SK-N-SH (cell line): ENCODE data around the gene CHRNB1. TPM values are rescaled to one million over a fixed set of nuclear protein-coding genes. Genes with fewer than 3 reads are reported as not detected.

ENCODE experiments used
- CTCF ChIA-PET: fragments of 300-600, 350-600 bp; formaldehyde crosslinking; extraction: SDS; loops from one replicate; lab custom pipeline; 2021; lab: Yijun Ruan, JAX
- POLR2A ChIA-PET: fragments of 350-600 bp; sonication (Branson Sonifier 250); formaldehyde crosslinking; extraction: SDS; loops from one replicate; lab custom pipeline; 2020; ENCODE audit warnings: antibody characterized with exemption, inconsistent platforms; lab: Yijun Ruan, JAX
- DNase-seq: peaks from one replicate; pipeline ENCODE4 v3.0.0; 2012
- H2AFZ ChIP-seq: fragments of 200-600 bp; sonication (generic); 2 replicates; pipeline ENCODE4 v1.8.1; 2016; ENCODE audit warnings: antibody characterized with exemption, mild to moderate bottlenecking, low read depth
- H3F3A ChIP-seq: fragments of 200-600 bp; sonication (generic); replicated peaks from 2 replicates; pipeline ENCODE3; 2016; ENCODE audit warnings: antibody characterized with exemption, mild to moderate bottlenecking; ENCODE audit not compliant: insufficient read depth
- H3K27ac ChIP-seq, 2 experiments: fragments of 200-500 bp in 1 of 2; fragments of 200-600 bp in 1 of 2; sonication (Bioruptor generic) in 1 of 2; sonication (generic), shearing (Covaris generic) in 1 of 2; 2 replicates each; pipeline versions ENCODE4 v1.5.1 to v1.6.1; 2014 to 2016; ENCODE audit warnings: low read depth in 2 of 2, inconsistent platforms in 1 of 2, low read length in 1 of 2, mild to moderate bottlenecking in 1 of 2, mixed read lengths in 1 of 2
- H3K27me3 ChIP-seq: fragments of 200-600 bp; sonication (generic), shearing (Covaris generic); 2 replicates; pipeline ENCODE4 v1.6.1; 2016; ENCODE audit warnings: mixed run types; ENCODE audit not compliant: insufficient read depth
- H3K36me3 ChIP-seq, 2 experiments: fragments of 200-500 bp in 1 of 2; fragments of 200-600 bp in 1 of 2; sonication (Bioruptor generic) in 1 of 2; sonication (generic) in 1 of 2; replicated peaks in 1 of 2; 2 replicates each; pipeline versions ENCODE3 to v1.5.1; 2014 to 2016; ENCODE audit warnings: low read length in 1 of 2, mild to moderate bottlenecking in 1 of 2; ENCODE audit not compliant: insufficient read depth in 2 of 2, control insufficient read depth in 1 of 2
- H3K4me1 ChIP-seq, 2 experiments: fragments of 200-500 bp in 1 of 2; fragments of 200-600 bp in 1 of 2; sonication (Bioruptor generic) in 1 of 2; sonication (generic), shearing (Covaris generic) in 1 of 2; 2 replicates each; pipeline versions ENCODE4 v1.5.1 to v1.6.1; 2014 to 2016; ENCODE audit warnings: low read depth in 1 of 2, low read length in 1 of 2, mixed run types in 1 of 2; ENCODE audit not compliant: insufficient read depth in 2 of 2, control insufficient read depth in 1 of 2
- H3K4me2 ChIP-seq: fragments of 200-600 bp; sonication (generic), shearing (Covaris generic); 2 replicates; pipeline ENCODE4 v1.6.1; 2017; ENCODE audit warnings: mixed run types
- H3K4me3 ChIP-seq, 2 experiments: fragments of 200-500 bp in 1 of 2; fragments of 200-600 bp in 1 of 2; sonication (Bioruptor generic) in 1 of 2; sonication (generic), shearing (Covaris generic) in 1 of 2; 2 replicates each; pipeline versions ENCODE4 v1.5.1 to v1.8.1; 2014 to 2016; ENCODE audit warnings: low read depth in 2 of 2, inconsistent platforms in 1 of 2, low read length in 1 of 2, mild to moderate bottlenecking in 1 of 2, mixed read lengths in 1 of 2, moderate library complexity in 1 of 2
- H3K79me2 ChIP-seq: fragments of 200-600 bp; sonication (generic); 2 replicates; pipeline ENCODE4 v1.8.1; 2017; ENCODE audit warnings: mild to moderate bottlenecking; ENCODE audit not compliant: insufficient read depth
- H3K9ac ChIP-seq: fragments of 200-600 bp; sonication (generic); 2 replicates; pipeline ENCODE4 v1.6.1; 2017; ENCODE audit warnings: mixed run types
- H3K9me2 ChIP-seq: fragments of 200-600 bp; sonication (generic); 2 replicates; pipeline ENCODE4 v1.6.1; 2017; ENCODE audit warnings: mixed run types
- H3K9me3 ChIP-seq: fragments of 200-600 bp; sonication (generic); 2 replicates; pipeline ENCODE4 v1.6.1; 2017; ENCODE audit warnings: mixed run types, mild to moderate bottlenecking, moderate library complexity
- H4K20me1 ChIP-seq: fragments of 200-600 bp; sonication (generic); 2 replicates; pipeline ENCODE4 v1.6.1; 2017; ENCODE audit warnings: mild to moderate bottlenecking, mixed run types; ENCODE audit not compliant: insufficient read depth
- CHD2 ChIP-seq: fragments of 150-350 bp; IDR thresholded peaks from 2 replicates; pipeline ENCODE4 v1.6.1; 2018; ENCODE audit warnings: low read length; ENCODE audit not compliant: partially characterized antibody
- EZH2phosphoT487 ChIP-seq: fragments of 200-600 bp; sonication (generic); IDR thresholded peaks from 2 replicates; pipeline ENCODE4 v1.6.1; 2017; ENCODE audit warnings: low read depth, mixed run types, mild to moderate bottlenecking, antibody characterized with exemption, moderate library complexity, borderline replicate concordance
- FOSL2 ChIP-seq: IDR thresholded peaks from 2 replicates; pipeline ENCODE4 v1.4.0; 2012; ENCODE audit warnings: low read depth, mild to moderate bottlenecking, moderate library complexity, borderline replicate concordance
- FOXJ3 ChIP-seq: sonication (generic); formaldehyde crosslinking; IDR thresholded peaks from 2 replicates; pipeline ENCODE4 v1.5.1; 2020; ENCODE audit warnings: mild to moderate bottlenecking, missing genetic modification reagents
- GABPA ChIP-seq: IDR thresholded peaks from 2 replicates; pipeline ENCODE4 v1.4.0; 2012; ENCODE audit warnings: low read depth, mild to moderate bottlenecking
- MEF2A ChIP-seq: IDR thresholded peaks from 2 replicates; pipeline ENCODE4 v1.4.0; 2012; ENCODE audit warnings: low read depth, borderline replicate concordance
- MXI1 ChIP-seq: IDR thresholded peaks from 2 replicates; pipeline ENCODE4 v1.6.1; 2012; ENCODE audit warnings: mild to moderate bottlenecking, low read depth, low read length, improper control_type of control experiment
- NFIC ChIP-seq: IDR thresholded peaks from 2 replicates; pipeline ENCODE4 v1.4.0; 2012; ENCODE audit warnings: borderline replicate concordance
- RAD21 ChIP-seq: IDR thresholded peaks from 2 replicates; pipeline ENCODE4 v1.6.1; 2012; ENCODE audit warnings: mild to moderate bottlenecking, low read length
- RCOR1 ChIP-seq: fragments of 150-350 bp; IDR thresholded peaks from 2 replicates; pipeline ENCODE4 v1.6.1; 2017; ENCODE audit warnings: antibody characterized with exemption, low read length
- RXRA ChIP-seq: IDR thresholded peaks from 2 replicates; pipeline ENCODE4 v1.4.0; 2012; ENCODE audit warnings: low read depth, mild to moderate bottlenecking, borderline replicate concordance
- SIN3A ChIP-seq: IDR thresholded peaks from 2 replicates; pipeline ENCODE4 v1.6.1; 2012; ENCODE audit warnings: low read depth, mild to moderate bottlenecking, low read length, moderate library complexity, borderline replicate concordance
- TAF1 ChIP-seq: IDR thresholded peaks from 2 replicates; pipeline ENCODE4 v1.6.1; 2012; ENCODE audit warnings: low read depth, mild to moderate bottlenecking, low read length, moderate library complexity, borderline replicate concordance
- TCF12 ChIP-seq: IDR thresholded peaks from 2 replicates; pipeline ENCODE4 v1.4.0; 2012
- YY1 ChIP-seq: IDR thresholded peaks from 2 replicates; pipeline ENCODE4 v1.4.0; 2012; ENCODE audit warnings: low read depth, mild to moderate bottlenecking
- WGBS: methylation state at CpG from one replicate; pipeline ENCODE4 v1.1.6; 2017; ENCODE audit warnings: low lambda C conversion rate; 5-methylcytosine and 5-hydroxymethylcytosine counted together
- polyA plus RNA-seq, 3 experiments: library from polyadenylated mRNA; depleted of rRNA; stranded (reverse); fragments of >200 nt; gene quantifications; 2 replicates each; pipeline ENCODE4 v1.2.3, GENCODE V29; 2012
- TF ChIP-seq, protein P1 (sequence below): IDR thresholded peaks from 2 replicates; pipeline ENCODE4 v1.4.0; 2012; ENCODE audit warnings: low read depth, borderline replicate concordance
- TF ChIP-seq, protein P2 (sequence below): IDR thresholded peaks from 2 replicates; pipeline ENCODE4 v1.4.0; 2012; ENCODE audit warnings: low read depth
- TF ChIP-seq, protein P3 (sequence below): IDR thresholded peaks from 2 replicates; pipeline ENCODE4 v1.6.1; 2012; ENCODE audit warnings: mild to moderate bottlenecking, low read depth, low read length, moderate library complexity

Gene CHRNB1
- polyA plus RNA-seq, 1 of the 3 experiments (the other 2 are of a cell fraction): 26.8 TPM

DNA sequence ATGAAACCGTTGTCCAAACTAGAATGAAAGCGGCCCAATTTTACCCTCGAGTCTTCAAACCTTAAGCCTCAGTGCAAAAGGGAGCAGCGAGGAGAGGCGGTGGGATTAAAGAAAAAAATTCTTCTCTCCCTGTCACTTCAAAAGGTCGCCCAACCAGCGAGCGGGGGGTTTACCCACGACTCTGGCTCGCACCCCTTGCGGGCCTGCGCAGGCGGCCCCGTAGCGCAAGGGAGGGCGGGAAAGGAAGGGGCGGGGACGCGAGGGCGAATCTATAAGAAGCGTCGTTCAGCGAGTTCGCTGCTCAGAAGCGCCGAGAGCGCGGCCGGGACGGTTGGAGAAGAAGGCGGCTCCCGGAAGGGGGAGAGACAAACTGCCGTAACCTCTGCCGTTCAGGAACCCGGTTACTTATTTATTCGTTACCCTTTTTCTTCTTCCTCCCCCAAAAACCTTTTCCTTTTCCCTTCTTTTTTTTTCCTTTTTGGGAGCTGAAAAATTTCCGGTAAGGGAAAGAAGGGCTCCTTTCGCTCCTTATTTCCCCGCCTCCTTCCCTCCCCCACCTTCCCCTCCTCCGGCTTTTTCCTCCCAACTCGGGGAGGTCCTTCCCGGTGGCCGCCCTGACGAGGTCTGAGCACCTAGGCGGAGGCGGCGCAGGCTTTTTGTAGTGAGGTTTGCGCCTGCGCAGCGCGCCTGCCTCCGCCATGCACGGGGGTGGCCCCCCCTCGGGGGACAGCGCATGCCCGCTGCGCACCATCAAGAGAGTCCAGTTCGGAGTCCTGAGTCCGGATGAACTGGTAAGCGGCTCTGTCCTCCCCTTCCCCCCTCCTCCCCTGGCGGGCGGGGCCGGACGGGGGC is 39.4 kb downstream of the CHRNB1 start, which contains the start of gene POLR2A (continued):
- TF ChIP-seq, protein P1, sequence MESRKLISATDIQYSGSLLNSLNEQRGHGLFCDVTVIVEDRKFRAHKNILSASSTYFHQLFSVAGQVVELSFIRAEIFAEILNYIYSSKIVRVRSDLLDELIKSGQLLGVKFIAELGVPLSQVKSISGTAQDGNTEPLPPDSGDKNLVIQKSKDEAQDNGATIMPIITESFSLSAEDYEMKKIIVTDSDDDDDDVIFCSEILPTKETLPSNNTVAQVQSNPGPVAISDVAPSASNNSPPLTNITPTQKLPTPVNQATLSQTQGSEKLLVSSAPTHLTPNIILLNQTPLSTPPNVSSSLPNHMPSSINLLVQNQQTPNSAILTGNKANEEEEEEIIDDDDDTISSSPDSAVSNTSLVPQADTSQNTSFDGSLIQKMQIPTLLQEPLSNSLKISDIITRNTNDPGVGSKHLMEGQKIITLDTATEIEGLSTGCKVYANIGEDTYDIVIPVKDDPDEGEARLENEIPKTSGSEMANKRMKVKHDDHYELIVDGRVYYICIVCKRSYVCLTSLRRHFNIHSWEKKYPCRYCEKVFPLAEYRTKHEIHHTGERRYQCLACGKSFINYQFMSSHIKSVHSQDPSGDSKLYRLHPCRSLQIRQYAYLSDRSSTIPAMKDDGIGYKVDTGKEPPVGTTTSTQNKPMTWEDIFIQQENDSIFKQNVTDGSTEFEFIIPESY: no peak
- TF ChIP-seq, protein P2, sequence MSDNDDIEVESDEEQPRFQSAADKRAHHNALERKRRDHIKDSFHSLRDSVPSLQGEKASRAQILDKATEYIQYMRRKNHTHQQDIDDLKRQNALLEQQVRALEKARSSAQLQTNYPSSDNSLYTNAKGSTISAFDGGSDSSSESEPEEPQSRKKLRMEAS: peak; percentile 58; the same call in 1 of the 2 replicates
- TF ChIP-seq YY1 (peak; percentile 50), TAF1 (peak; percentile 98), RAD21 (0 out of 2 replicates have a peak, but pooled peaks have one; percentile 13), RCOR1 (peak; percentile 46; the same call in 1 of the 2 replicates), FOXJ3 (CRISPR knock-in tag) (peak; percentile 64)
- TF ChIP-seq, protein P3, sequence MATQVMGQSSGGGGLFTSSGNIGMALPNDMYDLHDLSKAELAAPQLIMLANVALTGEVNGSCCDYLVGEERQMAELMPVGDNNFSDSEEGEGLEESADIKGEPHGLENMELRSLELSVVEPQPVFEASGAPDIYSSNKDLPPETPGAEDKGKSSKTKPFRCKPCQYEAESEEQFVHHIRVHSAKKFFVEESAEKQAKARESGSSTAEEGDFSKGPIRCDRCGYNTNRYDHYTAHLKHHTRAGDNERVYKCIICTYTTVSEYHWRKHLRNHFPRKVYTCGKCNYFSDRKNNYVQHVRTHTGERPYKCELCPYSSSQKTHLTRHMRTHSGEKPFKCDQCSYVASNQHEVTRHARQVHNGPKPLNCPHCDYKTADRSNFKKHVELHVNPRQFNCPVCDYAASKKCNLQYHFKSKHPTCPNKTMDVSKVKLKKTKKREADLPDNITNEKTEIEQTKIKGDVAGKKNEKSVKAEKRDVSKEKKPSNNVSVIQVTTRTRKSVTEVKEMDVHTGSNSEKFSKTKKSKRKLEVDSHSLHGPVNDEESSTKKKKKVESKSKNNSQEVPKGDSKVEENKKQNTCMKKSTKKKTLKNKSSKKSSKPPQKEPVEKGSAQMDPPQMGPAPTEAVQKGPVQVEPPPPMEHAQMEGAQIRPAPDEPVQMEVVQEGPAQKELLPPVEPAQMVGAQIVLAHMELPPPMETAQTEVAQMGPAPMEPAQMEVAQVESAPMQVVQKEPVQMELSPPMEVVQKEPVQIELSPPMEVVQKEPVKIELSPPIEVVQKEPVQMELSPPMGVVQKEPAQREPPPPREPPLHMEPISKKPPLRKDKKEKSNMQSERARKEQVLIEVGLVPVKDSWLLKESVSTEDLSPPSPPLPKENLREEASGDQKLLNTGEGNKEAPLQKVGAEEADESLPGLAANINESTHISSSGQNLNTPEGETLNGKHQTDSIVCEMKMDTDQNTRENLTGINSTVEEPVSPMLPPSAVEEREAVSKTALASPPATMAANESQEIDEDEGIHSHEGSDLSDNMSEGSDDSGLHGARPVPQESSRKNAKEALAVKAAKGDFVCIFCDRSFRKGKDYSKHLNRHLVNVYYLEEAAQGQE: peak; percentile 84

DNA sequence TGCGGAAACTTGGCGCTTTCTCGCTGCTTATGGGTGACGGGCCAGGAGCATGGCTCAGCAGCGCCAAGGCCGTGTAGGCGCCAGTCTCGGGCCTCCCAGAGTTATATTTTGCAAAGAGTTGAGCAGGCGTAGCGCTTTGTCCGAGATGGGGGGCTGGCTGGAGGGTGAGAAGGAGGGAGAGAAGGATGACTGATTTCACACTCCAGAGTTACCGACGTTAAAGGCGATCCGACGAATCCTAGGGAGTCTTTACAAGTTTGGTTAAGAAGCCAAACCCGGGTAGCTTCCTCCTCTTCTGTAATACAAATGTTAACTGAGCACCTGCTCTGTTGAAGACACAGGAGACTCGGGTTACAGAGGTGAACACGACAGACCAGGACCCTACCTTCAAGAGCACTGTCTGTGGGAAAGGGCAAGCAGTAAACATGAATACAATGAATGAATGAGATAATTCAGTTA is 40.1 kb downstream of the CHRNB1 start:
- Histone ChIP-seq H3K4me1 (peaks cover 30 to 34% of the 10 kb centered on the region in 2 experiments), H3K36me3 (peaks cover 0 to 3% of the 10 kb centered on the region in 2 experiments), H3K4me3 (peak overlapping the region; percentile 85 to 100), H3K27ac (peak overlapping the region; percentile 72 to 99), H3K27me3 (no peaks in the 10 kb centered on the region), H3K9ac (peak overlapping the region; percentile 100), H3K9me3 (no peaks in the 10 kb centered on the region), H3K9me2 (no peaks in the 10 kb centered on the region), H3K79me2 (peaks cover 82% of the 10 kb centered on the region), H3K4me2 (peak overlapping the region; percentile 90), H3F3A (peaks cover 9% of the 10 kb centered on the region), H4K20me1 (peaks cover 52% of the 10 kb centered on the region), H2AFZ (no peak overlapping the region)
- ChIA-PET POLR2A (interaction anchor here (0.6 to 2.3 kb wide), 8 partner anchors 28 to 202 kb away, joined by 3 to 19 read pairs (median 6); partner anchors contain the start of genes FGF11, TP53 and WRAP53), CTCF (interaction anchor here (0.9 to 4.4 kb wide), 5 partner anchors 12 to 308 kb away, joined by 3 to 22 read pairs (median 4); no protein-coding TSS in a partner anchor)
- DNase-seq: no peak
- WGBS: under 1% methylated on average over 15 of the region's 19 CpGs
- 0 out of 2 replicates have a peak, but pooled peaks have one; percentile 73 for TF ChIP-seq SIN3A
- TF ChIP-seq, protein P2: peak; percentile 83; the same call in 1 of the 2 replicates
- 0 out of 2 replicates have a peak, but pooled peaks have one; percentile 14 for TF ChIP-seq TCF12
- no peak for TF ChIP-seq RXRA
- peak; percentile 51; the same call in 1 of the 2 replicates for TF ChIP-seq NFIC
- TF ChIP-seq RAD21: peak; percentile 18; the same call in 1 of the 2 replicates
- no peak for TF ChIP-seq EZH2phosphoT487
- no peak for TF ChIP-seq CHD2
- TF ChIP-seq MXI1: peak; percentile 94; the same call in 1 of the 2 replicates
- no peak; the same call in 1 of the 2 replicates for TF ChIP-seq GABPA
- TF ChIP-seq FOSL2: no peak
- no peak for TF ChIP-seq YY1
- no peak for TF ChIP-seq MEF2A
- no peak for TF ChIP-seq FOXJ3 (CRISPR knock-in tag)
- TF ChIP-seq, protein P1: no peak
